GM12891 (cell line): Measurements from ENCODE around the gene PIK3R1.
A peak's percentile ranks its signal among the peaks of the same experiment; 100 is the strongest.

ENCODE experiments used
- DNase-seq: peaks from one replicate; pipeline ENCODE4 v3.0.0; 2011; ENCODE audit warnings: low spot score; ENCODE audit not compliant: insufficient read length
- FAIRE-seq: peaks from 2 replicates; lab custom pipeline; 2011; peaks lifted over from hg19 to GRCh38; lab: Jason Lieb, UNC
- PAX5 ChIP-seq: IDR thresholded peaks from 2 replicates; pipeline ENCODE4 v1.6.1; 2011; ENCODE audit warnings: low read length, moderate library complexity, mild to moderate bottlenecking; ENCODE audit not compliant: insufficient read depth, severe bottlenecking
- POLR2A ChIP-seq: IDR thresholded peaks from 2 replicates; pipeline ENCODE4 v1.6.1; 2011; ENCODE audit warnings: low read depth, low read length, control low read depth
- POLR2AphosphoS5 ChIP-seq: IDR thresholded peaks from 2 replicates; pipeline ENCODE4 v1.6.1; 2011; ENCODE audit warnings: low read depth, low read length, control low read depth
- POU2F2 ChIP-seq: IDR thresholded peaks from 2 replicates; pipeline ENCODE4 v1.6.1; 2011; ENCODE audit warnings: low read depth, mild to moderate bottlenecking, control low read depth, low read length, moderate library complexity
- SPI1 ChIP-seq: IDR thresholded peaks from 2 replicates; pipeline ENCODE4 v1.6.1; 2011; ENCODE audit warnings: low read depth, low read length, control low read depth
- TAF1 ChIP-seq: IDR thresholded peaks from 2 replicates; pipeline ENCODE4 v1.6.1; 2011; ENCODE audit warnings: low read depth, low read length, control low read depth

The PIK3R1 gene

DNA sequence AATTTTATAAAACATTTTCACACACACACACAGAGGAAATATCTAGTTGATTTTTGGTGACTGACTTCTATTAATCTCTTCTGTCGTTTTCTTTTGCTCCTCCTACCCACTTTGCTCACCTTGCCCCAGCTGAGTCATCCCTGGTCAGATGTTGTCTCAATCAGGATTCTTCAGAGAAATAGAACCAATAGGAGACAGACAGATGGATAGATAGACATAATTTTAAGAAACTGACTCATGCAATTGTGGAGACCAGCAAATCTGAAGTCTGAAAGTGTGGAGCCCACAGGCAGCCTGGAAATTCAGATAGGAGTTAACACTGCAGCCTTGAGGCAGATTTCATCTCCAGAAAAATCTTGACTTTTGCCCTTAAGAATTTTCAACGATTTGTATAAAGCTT is 37.0 kb upstream of the PIK3R1 start:
- no peak for TF ChIP-seq PAX5
- no peak for TF ChIP-seq TAF1
- no peak for TF ChIP-seq POLR2AphosphoS5
- no peak for TF ChIP-seq SPI1
- TF ChIP-seq POLR2A = no peak
- TF ChIP-seq POU2F2 = no peak
- DNase-seq (no peak), FAIRE-seq (no peak)

DNA sequence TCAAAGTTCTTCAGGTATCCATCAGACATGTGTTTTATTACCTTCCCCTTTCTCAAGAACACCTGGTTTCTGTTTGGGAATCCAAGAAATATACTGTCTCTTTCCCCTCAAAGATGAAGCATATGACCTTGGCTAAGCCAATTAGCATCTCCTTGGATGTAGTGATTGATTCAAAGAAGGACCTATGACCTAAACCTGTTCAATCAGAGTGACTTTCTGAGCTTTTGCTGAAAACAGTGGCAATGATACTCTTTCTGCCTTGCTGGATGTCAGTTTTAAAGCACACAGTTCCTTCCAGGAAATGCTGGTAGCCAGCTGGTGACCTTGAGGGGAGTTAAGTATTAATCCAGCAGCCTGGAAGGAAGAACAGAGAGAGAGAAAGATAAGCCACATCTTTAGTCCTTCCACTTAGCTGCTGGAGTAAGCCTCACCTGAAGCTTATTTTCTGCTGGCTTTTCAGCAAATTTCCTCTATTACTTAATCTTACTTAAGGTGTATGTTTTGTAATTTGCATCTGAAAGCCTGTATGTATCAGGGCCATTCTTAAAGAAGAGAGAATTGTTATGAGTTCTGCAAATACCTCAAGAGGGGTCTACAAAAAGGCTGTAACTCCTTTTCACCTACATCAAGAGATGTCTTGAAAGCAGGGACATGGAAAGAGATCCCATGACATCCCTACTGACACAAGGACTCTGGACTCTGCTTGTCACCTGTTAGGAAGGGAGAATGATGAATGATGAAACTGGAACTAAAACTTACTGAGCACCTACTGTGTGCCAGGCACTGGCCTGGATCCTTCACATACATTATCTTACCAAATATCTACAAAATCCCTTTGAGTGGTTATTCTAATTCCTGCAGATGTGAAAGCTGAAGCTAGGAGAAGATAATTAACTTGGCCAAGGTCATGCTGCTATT is 35.2 kb upstream of the PIK3R1 start:
- no peak for TF ChIP-seq POLR2A
- no peak for TF ChIP-seq PAX5
- TF ChIP-seq SPI1 = no peak
- TF ChIP-seq POU2F2 = no peak
- TF ChIP-seq POLR2AphosphoS5 = no peak
- no peak for TF ChIP-seq TAF1
- FAIRE-seq (no peak), DNase-seq (no peak)

DNA sequence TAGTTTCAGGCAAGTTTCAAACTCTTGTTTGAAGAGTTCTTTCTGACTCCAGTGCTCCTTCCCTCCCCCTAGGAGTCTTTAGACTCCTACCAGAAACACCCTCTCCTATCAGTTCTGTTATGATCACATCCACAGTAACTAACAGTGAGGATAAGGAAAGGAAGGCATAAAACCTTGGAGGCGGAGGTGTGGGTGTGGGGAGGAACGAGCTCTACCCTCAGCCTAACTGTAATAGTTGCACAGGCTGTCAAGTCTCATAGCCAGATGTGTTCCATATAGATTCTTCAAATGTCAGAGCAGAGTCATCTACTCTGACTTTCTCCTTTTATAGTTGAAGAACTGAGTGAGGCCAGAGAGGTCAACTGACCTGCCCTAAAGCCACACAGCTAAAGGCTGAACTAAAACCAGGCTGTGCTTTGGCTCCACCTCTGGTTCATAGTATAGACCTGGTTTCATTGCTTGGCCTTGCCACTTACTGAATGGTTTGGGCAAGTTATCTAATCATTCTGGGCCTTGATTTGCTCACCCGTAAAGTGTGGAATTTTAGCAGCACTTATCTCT is 34.4 kb upstream of the PIK3R1 start:
- DNase-seq = no peak
- no peak for FAIRE-seq

DNA sequence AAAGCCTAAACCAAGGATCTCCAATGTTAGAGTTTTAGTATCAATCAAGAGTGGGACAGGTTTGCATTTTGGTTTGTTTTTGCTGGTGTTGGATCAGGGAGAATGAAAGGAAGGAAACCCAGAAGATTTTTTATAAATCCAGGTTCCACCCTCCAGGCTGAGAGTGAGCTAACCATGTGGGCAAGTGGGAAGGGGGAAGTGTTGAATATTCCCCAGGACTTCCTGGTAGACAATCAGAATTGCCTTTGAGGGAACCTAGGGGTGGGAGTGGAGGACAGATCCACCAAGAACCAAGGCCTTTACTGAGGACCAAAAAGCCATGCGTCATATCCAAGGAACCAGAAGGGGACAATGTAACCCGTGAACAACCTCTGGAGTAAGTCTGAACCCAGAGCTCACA is 33.5 kb upstream of the PIK3R1 start:
- DNase-seq = no peak
- no peak for FAIRE-seq
- no peak for TF ChIP-seq POLR2AphosphoS5
- no peak for TF ChIP-seq POU2F2
- TF ChIP-seq SPI1 = no peak
- no peak for TF ChIP-seq TAF1
- TF ChIP-seq POLR2A = no peak
- no peak for TF ChIP-seq PAX5

More for the DNA sequence above, 34.4 kb upstream of the PIK3R1 start:
- no peak for TF ChIP-seq PAX5
- TF ChIP-seq POU2F2 = no peak
- no peak for TF ChIP-seq POLR2A
- TF ChIP-seq POLR2AphosphoS5 = no peak
- no peak for TF ChIP-seq TAF1
- TF ChIP-seq SPI1 = no peak

DNA sequence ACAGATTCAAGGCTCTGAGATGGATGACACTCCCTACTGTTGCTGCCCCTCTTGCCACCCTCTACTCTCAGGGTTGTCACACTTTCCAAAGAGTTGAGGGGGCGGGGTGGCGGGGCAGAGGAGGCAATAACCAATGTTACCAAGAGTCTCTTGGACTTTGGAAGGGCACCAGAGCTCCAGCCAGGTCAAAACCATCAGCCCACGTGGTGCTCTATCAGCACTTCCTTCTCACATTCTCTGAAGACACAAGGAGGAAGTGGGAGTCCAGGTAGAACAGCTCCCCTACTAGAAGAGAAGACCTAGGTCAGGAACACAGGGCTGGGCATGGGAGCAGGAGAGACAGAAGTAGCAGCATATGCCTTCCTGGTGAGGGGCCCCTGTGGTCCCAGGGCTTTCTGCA is 33.0 kb upstream of the PIK3R1 start:
- FAIRE-seq (no peak), DNase-seq (no peak)
- peak; percentile 71 for TF ChIP-seq SPI1
- TF ChIP-seq TAF1 = no peak

DNA sequence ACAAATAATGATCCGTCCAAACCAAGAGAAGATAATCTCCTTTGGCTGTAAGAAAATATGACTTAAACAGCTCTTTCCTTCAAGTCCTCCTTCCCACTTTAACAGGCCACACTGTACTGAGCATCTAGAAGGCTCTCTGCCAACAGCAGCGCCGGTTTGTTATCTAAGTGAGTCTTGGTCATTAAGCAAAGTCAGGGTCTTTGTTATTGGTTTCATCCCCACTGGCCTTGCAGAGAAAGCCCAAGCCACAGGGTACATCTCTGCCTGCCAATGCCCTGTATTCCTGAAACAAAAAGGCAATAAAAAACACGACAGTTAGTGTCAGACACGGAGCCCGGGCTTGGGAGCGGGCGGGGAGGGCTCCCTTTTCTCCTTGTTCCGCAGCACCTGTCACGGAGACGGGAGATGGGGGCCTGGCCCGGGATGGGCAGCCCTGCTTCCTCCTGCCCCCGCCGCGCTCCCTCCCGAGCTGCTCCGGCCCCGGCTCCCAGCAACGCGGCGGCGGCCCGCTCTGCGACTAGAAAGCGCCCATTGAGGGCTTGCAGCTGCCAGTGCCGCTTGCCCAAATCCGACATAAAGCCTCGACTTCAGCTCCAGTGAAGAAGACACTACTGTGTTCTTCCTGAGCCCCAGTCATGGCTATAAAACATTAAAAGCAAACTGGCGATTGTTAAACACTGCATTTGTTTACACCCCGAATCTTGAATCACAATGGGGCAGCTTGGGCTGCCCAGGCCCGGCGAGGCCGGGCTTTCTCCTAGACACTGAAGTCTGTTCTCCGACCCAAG is 28.1 kb upstream of the PIK3R1 start:
- FAIRE-seq (no peak), DNase-seq (no peak)
- TF ChIP-seq POLR2AphosphoS5 = no peak
- TF ChIP-seq POU2F2 = no peak
- no peak for TF ChIP-seq TAF1
- no peak for TF ChIP-seq SPI1
- TF ChIP-seq PAX5 = no peak
- TF ChIP-seq POLR2A = no peak

DNA sequence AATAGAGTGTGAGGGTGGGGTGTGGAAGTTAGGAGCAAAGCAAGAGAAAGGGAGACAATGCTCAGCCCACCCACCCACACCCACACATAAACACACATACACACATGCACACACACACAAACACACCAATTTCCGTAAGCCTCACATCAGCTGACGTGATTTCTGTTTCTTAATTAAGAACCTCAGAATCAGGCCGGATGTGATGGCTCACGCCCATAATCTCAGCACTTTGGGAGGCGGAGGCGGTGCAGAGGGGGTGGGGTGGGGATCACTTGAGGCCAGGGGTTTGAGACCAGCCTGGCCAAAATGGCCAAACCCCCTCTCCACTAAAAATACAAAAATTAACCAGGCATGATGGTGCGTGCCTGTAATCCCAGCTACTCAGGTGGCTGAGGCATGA is 26.4 kb upstream of the PIK3R1 start:
- DNase-seq = no peak
- TF ChIP-seq SPI1 (no peak), POU2F2 (no peak), TAF1 (no peak), POLR2AphosphoS5 (no peak), POLR2A (no peak), PAX5 (no peak)
- FAIRE-seq = no peak

DNA sequence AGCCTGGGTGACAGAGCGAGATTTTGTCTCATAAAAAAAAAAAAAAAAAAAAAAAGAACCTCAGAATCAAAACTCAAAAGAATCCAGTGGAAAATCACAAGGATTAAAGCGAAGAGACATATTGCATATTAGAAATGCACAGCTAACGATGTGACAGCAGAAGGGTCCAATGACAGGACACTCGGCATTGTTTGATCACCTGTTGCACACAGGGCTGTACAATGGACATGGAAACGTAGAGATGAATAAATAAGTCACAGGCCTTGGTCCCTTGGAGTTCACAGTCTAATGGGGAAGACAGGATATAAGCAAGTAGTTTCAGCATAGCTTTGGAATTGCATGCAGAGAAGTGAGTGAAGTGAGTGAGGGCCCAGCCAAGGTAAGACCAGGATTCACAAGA is 25.9 kb upstream of the PIK3R1 start:
- TF ChIP-seq POLR2A = no peak
- no peak for TF ChIP-seq SPI1
- no peak for TF ChIP-seq POU2F2
- no peak for TF ChIP-seq PAX5
- no peak for TF ChIP-seq POLR2AphosphoS5
- TF ChIP-seq TAF1 = no peak
- DNase-seq = no peak
- FAIRE-seq = no peak

DNA sequence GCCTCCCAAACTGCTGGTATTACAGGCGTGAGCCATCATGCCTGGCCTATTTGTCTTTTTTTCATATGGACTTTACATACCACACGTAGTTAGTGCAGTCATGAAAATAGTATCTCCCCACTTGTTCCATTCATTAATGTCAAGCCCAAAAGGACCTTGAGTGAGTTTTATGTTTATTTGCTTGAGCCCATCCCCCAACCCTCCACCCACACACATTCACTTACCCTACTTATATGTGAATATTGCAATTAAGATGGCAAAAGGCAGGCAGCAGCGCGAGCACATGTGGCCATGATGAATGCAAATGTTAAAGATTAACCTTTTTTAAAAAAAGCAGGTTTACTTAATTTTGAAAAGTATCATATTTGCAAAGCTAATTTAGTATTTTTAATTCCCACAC is 24.9 kb upstream of the PIK3R1 start:
- DNase-seq (no peak), FAIRE-seq (no peak)
- no peak for TF ChIP-seq TAF1
- no peak for TF ChIP-seq POLR2A
- TF ChIP-seq POU2F2 = no peak
- TF ChIP-seq SPI1 = no peak
- TF ChIP-seq PAX5 = no peak
- TF ChIP-seq POLR2AphosphoS5 = no peak
